ENCODE data around the gene ATP8A2.

DNA sequence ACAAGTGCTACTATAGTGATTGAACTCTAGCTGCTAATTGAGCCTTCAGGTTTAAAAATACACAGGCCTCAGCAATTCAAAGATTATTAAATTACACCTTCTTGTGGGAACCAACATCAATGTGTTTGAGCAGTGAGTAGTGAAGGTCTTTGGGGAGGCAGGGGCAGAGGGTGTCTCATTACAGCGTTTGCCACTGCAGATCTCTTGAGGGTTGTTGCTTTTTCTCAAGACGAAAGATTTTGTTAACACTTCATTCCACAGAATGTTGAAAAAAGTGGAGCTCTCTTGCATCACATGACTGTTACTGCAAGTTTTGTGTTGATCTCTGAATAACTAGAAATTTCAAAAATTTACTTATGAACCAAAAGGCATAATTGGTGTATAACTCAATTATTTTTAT is 253.6 kb downstream of the ATP8A2 start:
- TF ChIP-seq RAD21 (conservative IDR thresholded peaks at IDR 0.05) (no peak), SMC3 (conservative IDR thresholded peaks at IDR 0.05; ENCODE audit: poor library complexity) (no peak)
